H1 (cell line): ENCODE measurements around the gene TMEM140.

Source experiments
- CHD1 ChIP-seq: IDR thresholded peaks from 2 replicates; pipeline ENCODE4 v1.6.1; 2012; ENCODE audit warnings: low read depth, low read length, improper control_type of control experiment
- CTCF ChIP-seq, 3 experiments: IDR thresholded peaks; 1 replicate in 2 of 3; 2 replicates in 1 of 3; pipeline versions ENCODE4 v1.5.1 to v1.6.1; 2011; ENCODE audit warnings: low read length in 3 of 3, mild to moderate bottlenecking in 3 of 3, inconsistent platforms in 2 of 3, low read depth in 1 of 3, moderate library complexity in 1 of 3; ENCODE audit not compliant: insufficient read depth in 1 of 3; ENCODE audit errors: control extremely low read depth in 1 of 3
- EZH2 ChIP-seq: fragments of 200-600 bp; sonication (generic); IDR thresholded peaks from 2 replicates; pipeline ENCODE4 v1.7.1; 2012; ENCODE audit warnings: low read depth, mild to moderate bottlenecking, moderate library complexity, low read length, inconsistent platforms; ENCODE audit not compliant: severe bottlenecking
- HDAC6 ChIP-seq: IDR thresholded peaks from one replicate; pipeline ENCODE4 v1.7.1; 2012; ENCODE audit warnings: low read depth, mild to moderate bottlenecking, inconsistent platforms, low read length, moderate library complexity
- POLR2A ChIP-seq, 2 experiments: IDR thresholded peaks; 1 replicate in 1 of 2; 2 replicates in 1 of 2; pipeline ENCODE4 v1.6.1; 2011; ENCODE audit warnings: low read depth in 2 of 2, low read length in 2 of 2, mild to moderate bottlenecking in 2 of 2; ENCODE audit errors: control extremely low read depth in 1 of 2
- RAD21 ChIP-seq, 2 experiments: IDR thresholded peaks in 1 of 2; conservative IDR thresholded peaks in 1 of 2; 2 replicates each; pipeline ENCODE4 v1.6.1; 2011; ENCODE audit warnings: low read depth in 2 of 2, low read length in 2 of 2, improper control_type of control experiment in 1 of 2, inconsistent platforms in 1 of 2, mild to moderate bottlenecking in 1 of 2, moderate library complexity in 1 of 2
- SP1 ChIP-seq: IDR thresholded peaks from 2 replicates; pipeline ENCODE4 v1.6.1; 2011; ENCODE audit warnings: low read depth, low read length
- SUZ12 ChIP-seq: fragments of 200-600 bp; sonication (generic); IDR thresholded peaks from 2 replicates; pipeline ENCODE4 v1.6.1; 2012; ENCODE audit warnings: mild to moderate bottlenecking, inconsistent platforms, low read length, moderate library complexity, mixed read lengths
- TCF12 ChIP-seq: IDR thresholded peaks from 2 replicates; pipeline ENCODE4 v1.6.1; 2011; ENCODE audit warnings: low read depth, mild to moderate bottlenecking, low read length
- ZNF274 ChIP-seq: IDR thresholded peaks from 2 replicates; pipeline ENCODE4 v1.7.0; 2012; ENCODE audit warnings: low read length, borderline replicate concordance; ENCODE audit errors: extremely low read depth

- TF ChIP-seq EZH2, result no peak
- no peak for TF ChIP-seq SP1
- TF ChIP-seq CTCF (IDR thresholded peaks at IDR 0.05; ENCODE audit: control extremely low read depth in 1 of 3, insufficient read depth in 1 of 3, low read depth in 1 of 3, low read length in 3 of 3), result no peak
- no peak for TF ChIP-seq RAD21 (IDR thresholded peaks at IDR 0.05 in 1 of 2, conservative IDR thresholded peaks at IDR 0.05 in 1 of 2; ENCODE audit: low read depth in 2 of 2, low read length in 2 of 2)
- TF ChIP-seq CHD1, result no peak
- TF ChIP-seq TCF12, result no peak
- TF ChIP-seq SUZ12, result no peak
- TF ChIP-seq POLR2A (IDR thresholded peaks at IDR 0.05; ENCODE audit: control extremely low read depth in 1 of 2, low read depth in 2 of 2, low read length in 2 of 2), result no peak
- TF ChIP-seq HDAC6, result no peak
- no peak for TF ChIP-seq ZNF274
These were observed 61.5 kb downstream of the TMEM140 start for GRCh38 chr7:135209225-135209834.
